Thoracic aorta (tissue), 2 donors: ENCODE measurements around the gene MIAT. TPM values are rescaled to one million over a fixed set of nuclear protein-coding genes. Genes with fewer than 3 reads are reported as not detected.

Experiments
- ATAC-seq: fragments of 150-250 bp; one replicate; pipeline ENCODE4 v1.8.0; 2017; ENCODE audit warnings: low read depth; ENCODE audit not compliant: insufficient number of reproducible peaks, low FRiP score
- DNase-seq: peaks from one replicate; pipeline ENCODE4 v3.0.0-alpha.2; 2020; ENCODE audit warnings: low spot score
- H3K27ac ChIP-seq, 2 donors: fragments of 200-600 bp; sonication (generic); 1 replicate in 1 of 2; 2 replicates in 1 of 2; pipeline ENCODE4 v1.5.1; 2016; ENCODE audit warnings: mild to moderate bottlenecking in 2 of 2, moderate library complexity in 2 of 2
- H3K27me3 ChIP-seq: fragments of 200-600 bp; sonication (generic); replicated peaks from 2 replicates; pipeline ENCODE4 v1.6.0; 2016; ENCODE audit warnings: mild to moderate bottlenecking; ENCODE audit not compliant: insufficient read depth
- H3K36me3 ChIP-seq: fragments of 200-600 bp; sonication (generic); one replicate; pipeline ENCODE4 v1.5.1; 2016
- H3K4me1 ChIP-seq, 2 donors: fragments of 200-600 bp; sonication (generic); 1 replicate in 1 of 2; 2 replicates in 1 of 2; pipeline versions ENCODE4 v1.5.1 to v1.6.0; 2016; ENCODE audit warnings: low read depth in 2 of 2, mild to moderate bottlenecking in 1 of 2; ENCODE audit not compliant: control insufficient read depth in 1 of 2
- H3K4me3 ChIP-seq: fragments of 200-600 bp; sonication (generic); 2 replicates; pipeline ENCODE4 v1.5.1; 2016; ENCODE audit warnings: mild to moderate bottlenecking
- H3K9me3 ChIP-seq: fragments of 200-600 bp; sonication (generic); 2 replicates; pipeline ENCODE4 v1.5.1; 2016
- CTCF ChIP-seq: fragments of 200-600 bp; sonication (generic); IDR thresholded peaks from one replicate; pipeline ENCODE4 v1.5.1; 2019; ENCODE audit warnings: antibody characterized with exemption
- total RNA-seq, 2 donors: library from RNA; depleted of rRNA; stranded (reverse); fragments of >200 nt; gene quantifications; one replicate each; pipeline versions ENCODE4 v1.1.0 to v1.2.3, GENCODE V29; 2016

Gene MIAT
- total RNA-seq, 2 donors from 2014 or later: 0.81 to 3.6 TPM

GRCh38 chr22:26671317-26672059, 14.1 kb downstream of the MIAT start:
- peak overlapping the region; percentile 96 to 97 for H3K27ac ChIP-seq
- no peak for TF ChIP-seq CTCF
- DNase-seq (no peak), ATAC-seq (no peak)
- H3K9me3 ChIP-seq: no peaks in the 10 kb centered on the region
- H3K4me3 ChIP-seq: no peak overlapping the region
- H3K4me1 ChIP-seq: peaks cover 18 to 35% of the 10 kb centered on the region in 2 donors
- H3K36me3 ChIP-seq: no peaks in the 10 kb centered on the region
- H3K27me3 ChIP-seq: no peaks in the 10 kb centered on the region

GRCh38 chr22:26672060-26672471, 14.7 kb downstream of the MIAT start:
- DNase-seq: no peak
- no peak for TF ChIP-seq CTCF
- Histone ChIP-seq H3K9me3 (no peaks in the 10 kb centered on the region), H3K27ac (peak overlapping the region; percentile 96 to 97), H3K27me3 (no peaks in the 10 kb centered on the region), H3K4me1 (peaks cover 18 to 35% of the 10 kb centered on the region in 2 donors), H3K36me3 (no peaks in the 10 kb centered on the region), H3K4me3 (peak overlapping the region; percentile 85)
- ATAC-seq: no peak

GRCh38 chr22:26672590-26673468, 15.4 kb downstream of the MIAT start:
- Histone ChIP-seq H3K9me3 (no peaks in the 10 kb centered on the region), H3K4me1 (peaks cover 18 to 35% of the 10 kb centered on the region in 2 donors), H3K27me3 (no peaks in the 10 kb centered on the region), H3K36me3 (no peaks in the 10 kb centered on the region), H3K27ac (peak overlapping the region; percentile 96 to 97), H3K4me3 (peak overlapping the region; percentile 85)
- ATAC-seq (peak; percentile 80), DNase-seq (peak; percentile 82)
- peak; percentile 7 for TF ChIP-seq CTCF

GRCh38 chr22:26673486-26673885, 16.1 kb downstream of the MIAT start:
- no peaks in the 10 kb centered on the region for H3K27me3 ChIP-seq
- H3K4me1 ChIP-seq: peaks cover 18 to 35% of the 10 kb centered on the region in 2 donors
- no peak for ATAC-seq
- peak overlapping the region; percentile 96 to 97 for H3K27ac ChIP-seq
- TF ChIP-seq CTCF: no peak
- H3K36me3 ChIP-seq: no peaks in the 10 kb centered on the region
- DNase-seq: no peak
- peak overlapping the region; percentile 85 for H3K4me3 ChIP-seq
- H3K9me3 ChIP-seq: no peaks in the 10 kb centered on the region
